Ectodermal cell (in vitro differentiated cells): ENCODE data around the gene ACAA2.

Experiments
- H3K27ac ChIP-seq: 2 replicates; pipeline ENCODE4 v1.7.0; 2013; ENCODE audit warnings: mild to moderate bottlenecking, low read depth, low read length; ENCODE audit not compliant: insufficient read depth, poor library complexity, severe bottlenecking
- H3K27me3 ChIP-seq: 2 replicates; pipeline ENCODE4 v1.7.0; 2013; ENCODE audit warnings: mild to moderate bottlenecking, low read length; ENCODE audit not compliant: insufficient read depth, control insufficient read depth, poor library complexity, severe bottlenecking
- H3K36me3 ChIP-seq: one replicate; pipeline ENCODE4 v1.7.0; 2013; ENCODE audit warnings: low read length; ENCODE audit not compliant: control insufficient read depth, insufficient read depth
- H3K4me1 ChIP-seq: one replicate; pipeline ENCODE4 v1.7.0; 2013; ENCODE audit warnings: low read length; ENCODE audit not compliant: control insufficient read depth, insufficient read depth
- H3K4me3 ChIP-seq: 2 replicates; pipeline ENCODE4 v1.7.0; 2013; ENCODE audit warnings: low read depth, low read length, control low read depth; ENCODE audit not compliant: insufficient read depth
- H3K9me3 ChIP-seq: 2 replicates; pipeline ENCODE4 v1.7.0; 2013; ENCODE audit warnings: mild to moderate bottlenecking, low read length, moderate library complexity; ENCODE audit not compliant: control insufficient read depth
- WGBS, 2 experiments: methylation state at CpG; one replicate each; pipeline ENCODE4 v1.1.7; 2013; ENCODE audit warnings: missing lambda C conversion rate in 2 of 2; 5-methylcytosine and 5-hydroxymethylcytosine counted together

The ACAA2 gene

GRCh38 chr18:49845629-49846360, 32.5 kb upstream of the ACAA2 start:
- no peaks in the 10 kb centered on the region for H3K36me3 ChIP-seq
- no peaks in the 10 kb centered on the region for H3K27me3 ChIP-seq
- H3K9me3 ChIP-seq = no peaks in the 10 kb centered on the region
- H3K4me1 ChIP-seq = peaks cover 24% of the 10 kb centered on the region
- 61% methylated on average over 6 of the region's 6 CpGs for WGBS, 2 experiments
- H3K27ac ChIP-seq = no peak overlapping the region
- no peak overlapping the region for H3K4me3 ChIP-seq

DNA sequence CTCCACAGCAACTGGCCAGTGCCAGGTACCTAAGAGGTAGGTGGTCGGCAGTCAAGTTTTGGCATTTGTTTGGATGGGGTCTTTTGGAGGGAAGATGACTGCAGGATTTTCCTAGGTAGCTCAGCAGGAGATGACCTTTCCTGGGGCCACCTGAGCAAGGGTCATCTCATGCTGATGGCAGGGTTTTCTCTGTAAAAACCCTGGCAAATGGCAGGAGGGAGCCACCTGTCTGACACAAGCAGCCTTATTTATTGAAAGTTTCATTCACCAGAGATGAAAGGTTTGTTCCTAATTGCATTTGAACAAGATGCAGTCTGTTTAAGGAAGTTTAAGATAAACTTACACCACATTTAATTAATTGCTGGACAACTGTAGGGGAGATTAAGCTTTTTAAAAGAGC, 31.6 kb upstream of the ACAA2 start:
- Histone ChIP-seq H3K27me3 (no peaks in the 10 kb centered on the region), H3K4me3 (no peak overlapping the region), H3K4me1 (peaks cover 24% of the 10 kb centered on the region), H3K9me3 (no peaks in the 10 kb centered on the region), H3K36me3 (no peaks in the 10 kb centered on the region), H3K27ac (no peak overlapping the region)
- 92 to 94% methylated on average over 1 of the region's 1 CpG for WGBS, 2 experiments

DNA sequence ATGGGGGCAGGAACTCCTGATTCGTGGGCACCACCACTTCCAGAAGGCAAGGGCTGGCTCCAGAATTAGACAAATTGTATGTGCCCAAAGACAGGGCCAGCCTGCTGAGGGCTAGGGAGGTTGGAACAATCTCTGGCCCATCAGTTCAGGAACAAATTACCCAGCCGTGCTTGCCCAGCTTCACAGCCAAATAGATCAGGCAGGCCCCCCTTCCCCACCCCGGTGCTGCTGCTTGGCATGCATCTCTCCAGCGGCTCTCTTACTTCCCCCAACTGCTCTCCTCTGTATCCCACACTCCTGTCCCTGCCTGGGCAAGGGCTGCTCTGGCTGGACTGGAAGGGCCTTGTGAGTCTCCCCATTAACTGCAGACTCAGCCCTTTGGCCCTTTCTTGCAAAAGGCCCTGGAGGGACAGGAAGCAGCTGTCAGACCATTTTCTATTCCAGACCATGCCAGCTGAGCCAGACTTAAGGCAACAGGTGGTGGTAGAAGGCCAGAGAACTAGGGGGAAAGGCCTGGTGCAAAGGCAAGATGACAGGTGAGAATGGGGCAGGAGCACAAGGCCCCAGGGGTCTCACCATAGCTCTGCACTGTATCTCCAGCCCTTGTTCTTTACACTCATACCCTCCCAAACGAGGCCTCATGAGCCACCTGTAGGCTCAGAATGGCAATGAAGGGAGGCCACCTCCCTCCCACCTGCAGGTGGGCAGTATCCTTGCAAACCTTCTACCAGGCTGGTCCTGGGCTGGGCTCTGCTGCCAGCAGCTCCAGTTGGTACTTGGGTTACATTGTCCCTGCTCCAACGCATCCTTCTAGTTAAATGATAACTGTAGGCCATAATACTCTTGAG, 30.7 kb upstream of the ACAA2 start:
- no peaks in the 10 kb centered on the region for H3K27me3 ChIP-seq
- 87 to 88% methylated on average over 6 of the region's 6 CpGs for WGBS, 2 experiments
- no peaks in the 10 kb centered on the region for H3K9me3 ChIP-seq
- H3K36me3 ChIP-seq = no peaks in the 10 kb centered on the region
- no peak overlapping the region for H3K4me3 ChIP-seq
- peaks cover 19% of the 10 kb centered on the region for H3K4me1 ChIP-seq
- H3K27ac ChIP-seq = no peak overlapping the region

GRCh38 chr18:49843131-49843530, 29.8 kb upstream of the ACAA2 start:
- Histone ChIP-seq H3K27ac (no peak overlapping the region), H3K9me3 (no peaks in the 10 kb centered on the region), H3K27me3 (no peaks in the 10 kb centered on the region), H3K4me1 (peaks cover 19% of the 10 kb centered on the region), H3K4me3 (no peak overlapping the region), H3K36me3 (no peaks in the 10 kb centered on the region)
- WGBS, 2 experiments = 96 to 97% methylated on average over 10 of the region's 10 CpGs

DNA sequence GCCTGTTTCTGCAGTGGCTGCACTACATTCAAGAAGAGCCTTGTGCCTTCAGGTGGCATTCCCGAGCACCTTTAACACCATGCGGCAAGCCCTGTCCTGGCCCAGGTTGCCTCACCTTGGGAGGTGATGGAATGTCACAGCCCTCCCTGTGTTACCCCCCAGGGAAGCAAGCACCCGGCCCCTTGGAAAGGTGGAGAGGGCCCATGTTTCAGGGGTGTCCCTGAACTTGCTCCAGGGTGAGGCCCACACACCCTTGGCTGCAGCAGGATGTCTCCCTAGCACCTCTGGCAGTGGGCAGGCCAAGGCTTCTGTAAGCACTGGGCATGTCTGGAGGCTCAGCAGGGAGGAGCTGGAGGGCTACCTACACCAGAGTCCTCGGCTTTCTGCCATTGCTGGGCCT, 29.3 kb upstream of the ACAA2 start:
- peaks cover 19% of the 10 kb centered on the region for H3K4me1 ChIP-seq
- no peak overlapping the region for H3K4me3 ChIP-seq
- no peaks in the 10 kb centered on the region for H3K9me3 ChIP-seq
- no peaks in the 10 kb centered on the region for H3K36me3 ChIP-seq
- no peak overlapping the region for H3K27ac ChIP-seq
- 90 to 92% methylated on average over 4 of the region's 4 CpGs for WGBS, 2 experiments
- H3K27me3 ChIP-seq = no peaks in the 10 kb centered on the region

GRCh38 chr18:49841236-49842217, 28.2 kb upstream of the ACAA2 start:
- Histone ChIP-seq H3K36me3 (no peaks in the 10 kb centered on the region), H3K4me1 (peaks cover 13% of the 10 kb centered on the region), H3K9me3 (no peaks in the 10 kb centered on the region), H3K4me3 (no peak overlapping the region), H3K27ac (no peak overlapping the region), H3K27me3 (no peaks in the 10 kb centered on the region)
- WGBS, 2 experiments = 93 to 94% methylated on average over 12 of the region's 12 CpGs

DNA sequence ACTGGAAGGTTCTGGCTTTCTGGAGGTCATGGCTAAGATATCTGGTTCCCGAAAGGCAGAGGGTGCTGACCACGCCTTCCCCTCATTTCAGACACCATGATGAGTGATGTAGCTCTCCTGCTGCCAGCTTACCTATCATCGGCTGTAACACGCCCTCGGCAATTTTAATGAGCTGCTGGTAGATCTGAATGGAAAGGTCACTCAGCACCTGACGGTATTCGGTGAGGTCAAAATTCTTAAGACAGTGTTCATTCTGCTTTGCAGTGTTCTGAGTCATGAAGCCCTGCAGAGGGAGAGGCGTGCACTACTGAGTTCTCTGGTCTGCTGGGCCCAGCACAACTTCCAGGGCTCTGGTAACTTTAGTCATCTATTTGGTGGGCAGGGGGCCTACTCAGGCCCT, 25.7 kb upstream of the ACAA2 start:
- Histone ChIP-seq H3K4me3 (no peak overlapping the region), H3K4me1 (no peaks in the 10 kb centered on the region), H3K27me3 (no peaks in the 10 kb centered on the region), H3K9me3 (no peaks in the 10 kb centered on the region), H3K27ac (no peak overlapping the region), H3K36me3 (no peaks in the 10 kb centered on the region)
- 96 to 97% methylated on average over 8 of the region's 8 CpGs for WGBS, 2 experiments

DNA sequence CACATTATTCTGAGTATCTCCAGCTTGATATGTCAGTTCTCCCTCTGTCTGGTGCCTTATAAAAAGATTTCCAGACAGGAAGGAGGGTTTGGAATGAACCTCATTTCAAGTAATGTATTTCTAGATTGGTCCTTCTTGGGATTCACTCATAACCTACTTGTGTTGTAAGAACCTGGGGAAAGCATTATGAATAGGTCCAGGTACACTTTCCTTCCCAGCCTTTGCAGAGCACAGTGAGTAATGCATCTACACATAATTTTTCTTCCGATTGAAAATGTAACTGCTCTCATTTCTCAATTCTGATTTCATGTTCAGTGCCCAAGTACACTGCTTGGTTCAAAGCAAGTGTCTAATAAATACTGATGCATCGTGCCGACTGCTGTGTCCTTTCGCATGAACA, 25.0 kb upstream of the ACAA2 start:
- Histone ChIP-seq H3K9me3 (no peaks in the 10 kb centered on the region), H3K27me3 (no peaks in the 10 kb centered on the region), H3K36me3 (no peaks in the 10 kb centered on the region), H3K27ac (no peak overlapping the region), H3K4me1 (no peaks in the 10 kb centered on the region), H3K4me3 (no peak overlapping the region)
- WGBS, 2 experiments = 94 to 98% methylated on average over 4 of the region's 4 CpGs

DNA sequence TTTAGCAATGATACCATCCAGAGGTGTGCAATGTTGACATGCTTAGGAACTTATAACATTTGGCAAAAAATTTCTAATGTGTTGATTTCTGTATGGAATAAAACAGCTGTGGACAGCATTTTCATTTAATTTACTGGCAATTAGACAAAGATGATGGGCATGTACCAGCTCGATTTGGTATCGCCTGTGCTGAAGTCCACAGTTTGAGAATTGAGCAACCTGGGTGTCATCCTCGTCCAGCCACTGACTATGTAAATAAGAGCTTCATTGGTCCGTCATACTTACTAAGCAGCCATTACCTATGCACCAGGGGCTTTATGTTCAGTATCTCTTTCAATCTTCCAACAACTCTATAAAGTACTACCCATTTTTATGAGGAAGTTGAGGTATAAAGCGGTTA, 24.6 kb upstream of the ACAA2 start:
- no peaks in the 10 kb centered on the region for H3K9me3 ChIP-seq
- WGBS, 2 experiments = 84 to 88% methylated on average over 5 of the region's 5 CpGs
- H3K4me3 ChIP-seq = no peak overlapping the region
- H3K27me3 ChIP-seq = no peaks in the 10 kb centered on the region
- H3K36me3 ChIP-seq = no peaks in the 10 kb centered on the region
- H3K27ac ChIP-seq = no peak overlapping the region
- H3K4me1 ChIP-seq = no peaks in the 10 kb centered on the region
